Measurements from ENCODE around the gene ODF2.

The ODF2 gene

GRCh38 chr9:128528445-128529160 is 72.8 kb downstream of the ODF2 start:
- DNase-seq, result no peak

GRCh38 chr9:128529191-128529590 is 73.4 kb downstream of the ODF2 start:
- no peak for DNase-seq

GRCh38 chr9:128532581-128532980 is 76.8 kb downstream of the ODF2 start:
- DNase-seq, result no peak

- DNase-seq, result no peak
These were observed 85.0 kb downstream of the ODF2 start for GRCh38 chr9:128540634-128541360.

- DNase-seq, result no peak
These were observed 90.7 kb downstream of the ODF2 start for GRCh38 chr9:128546504-128546903.

GRCh38 chr9:128548876-128549275 is 93.1 kb downstream of the ODF2 start:
- no peak for DNase-seq

- DNase-seq, result peak in 2 of 14 donors; percentile 5 to 43
These were observed 94.4 kb downstream of the ODF2 start for GRCh38 chr9:128550226-128550625.
